HEK293T (cell line): ENCODE results near the gene RIOK2.

Experiments used
- CTCF ChIA-PET: fragments of 350-600 bp; formaldehyde crosslinking; extraction: SDS; loops from one replicate; lab custom pipeline; 2021; ENCODE audit warnings: antibody characterized with exemption, inconsistent platforms; lab: Yijun Ruan, JAX
- POLR2A ChIA-PET: fragments of 350-600 bp; formaldehyde crosslinking; extraction: SDS; loops from one replicate; lab custom pipeline; 2020; ENCODE audit warnings: antibody characterized with exemption, inconsistent platforms; lab: Yijun Ruan, JAX
- DNase-seq: peaks from one replicate; pipeline ENCODE4 v3.0.0; 2012; ENCODE audit warnings: mixed read lengths; ENCODE audit errors: extremely low spot score
- ARNT ChIP-seq: fragments of 450-650 bp; IDR thresholded peaks from 2 replicates; pipeline ENCODE4 v1.6.1; 2017; ENCODE audit warnings: mild to moderate bottlenecking
- BHLHE40 ChIP-seq: fragments of 450-650 bp; IDR thresholded peaks from 2 replicates; pipeline ENCODE4 v1.6.1; 2016; ENCODE audit warnings: mild to moderate bottlenecking, moderate library complexity, borderline replicate concordance
- CTBP1 ChIP-seq: fragments of 450-650 bp; IDR thresholded peaks from 2 replicates; pipeline ENCODE4 v1.6.1; 2016; ENCODE audit warnings: borderline replicate concordance
- ELF4 ChIP-seq: fragments of 450-650 bp; IDR thresholded peaks from 2 replicates; pipeline ENCODE4 v1.6.1; 2017; ENCODE audit warnings: antibody characterized with exemption
- FOXA1 ChIP-seq: fragments of 450-650 bp; IDR thresholded peaks from 2 replicates; pipeline ENCODE4 v1.6.1; 2016; ENCODE audit warnings: mild to moderate bottlenecking
- FOXK2 ChIP-seq: fragments of 450-650 bp; IDR thresholded peaks from 2 replicates; pipeline ENCODE4 v1.6.1; 2016; ENCODE audit warnings: mild to moderate bottlenecking
- FOXM1 ChIP-seq: fragments of 450-650 bp; IDR thresholded peaks from 2 replicates; pipeline ENCODE4 v1.6.1; 2017; ENCODE audit warnings: mild to moderate bottlenecking, borderline replicate concordance
- HDGF ChIP-seq: fragments of 450-650 bp; IDR thresholded peaks from 2 replicates; pipeline ENCODE4 v1.6.1; 2017; ENCODE audit warnings: antibody characterized with exemption, borderline replicate concordance
- L3MBTL2 ChIP-seq: fragments of 450-650 bp; conservative IDR thresholded peaks from 2 replicates; pipeline ENCODE4 v1.6.1; 2016; ENCODE audit warnings: mild to moderate bottlenecking
- LEF1 ChIP-seq: fragments of 450-650 bp; IDR thresholded peaks from 2 replicates; pipeline ENCODE4 v1.6.1; 2017; ENCODE audit warnings: mild to moderate bottlenecking, borderline replicate concordance
- NFRKB ChIP-seq: fragments of 450-650 bp; IDR thresholded peaks from 2 replicates; pipeline ENCODE4 v1.6.1; 2016; ENCODE audit warnings: mild to moderate bottlenecking, moderate library complexity
- PKNOX1 ChIP-seq: fragments of 450-650 bp; IDR thresholded peaks from 2 replicates; pipeline ENCODE4 v1.6.1; 2016
- SP1 ChIP-seq: fragments of 450-650 bp; IDR thresholded peaks from 2 replicates; pipeline ENCODE4 v1.6.1; 2017
- SUZ12 ChIP-seq: fragments of 450-650 bp; IDR thresholded peaks from 2 replicates; pipeline ENCODE4 v1.6.1; 2016; ENCODE audit warnings: mild to moderate bottlenecking
- TARDBP ChIP-seq: fragments of 450-650 bp; IDR thresholded peaks from 2 replicates; pipeline ENCODE4 v1.6.1; 2016
- ZNF384 ChIP-seq: fragments of 450-650 bp; IDR thresholded peaks from 2 replicates; pipeline ENCODE4 v1.6.1; 2016

Gene RIOK2

GRCh38 chr5:97121848-97122247, 61.2 kb downstream of the RIOK2 start:
- no peak for DNase-seq

DNA sequence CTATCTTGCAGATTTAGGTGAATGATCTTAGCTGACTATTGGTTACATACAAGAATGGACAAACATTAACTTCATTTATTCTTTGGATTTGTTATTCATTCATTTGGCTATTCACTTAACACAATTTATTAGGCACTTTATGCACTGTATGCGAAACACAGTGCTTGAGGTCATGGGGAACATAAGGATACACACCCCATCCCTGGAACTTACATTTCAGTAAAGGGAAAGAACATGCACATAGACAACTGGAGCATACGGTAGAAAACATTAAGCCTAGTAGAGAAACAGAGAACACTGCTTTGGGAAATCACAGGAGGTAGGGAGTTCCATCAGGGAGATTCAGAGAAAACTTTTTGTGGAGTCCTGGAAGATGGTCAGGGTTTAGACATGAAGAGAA, 62.9 kb downstream of the RIOK2 start:
- POLR2A ChIA-PET, result no interaction called here
- CTCF ChIA-PET, result no interaction called here

More at GRCh38 chr5:97121848-97122247, 61.2 kb downstream of the RIOK2 start:
- CTCF ChIA-PET, result no interaction called here
- POLR2A ChIA-PET, result no interaction called here
- no peak for TF ChIP-seq BHLHE40
- no peak for TF ChIP-seq PKNOX1
- no peak for TF ChIP-seq CTBP1
- TF ChIP-seq TARDBP, result no peak
- TF ChIP-seq L3MBTL2, result no peak
- TF ChIP-seq ELF4, result no peak
- TF ChIP-seq ZNF384, result no peak
- TF ChIP-seq SP1, result no peak
- no peak for TF ChIP-seq ARNT
- TF ChIP-seq SUZ12, result no peak
- no peak for TF ChIP-seq FOXM1
- no peak for TF ChIP-seq LEF1
- TF ChIP-seq FOXK2, result no peak

DNA sequence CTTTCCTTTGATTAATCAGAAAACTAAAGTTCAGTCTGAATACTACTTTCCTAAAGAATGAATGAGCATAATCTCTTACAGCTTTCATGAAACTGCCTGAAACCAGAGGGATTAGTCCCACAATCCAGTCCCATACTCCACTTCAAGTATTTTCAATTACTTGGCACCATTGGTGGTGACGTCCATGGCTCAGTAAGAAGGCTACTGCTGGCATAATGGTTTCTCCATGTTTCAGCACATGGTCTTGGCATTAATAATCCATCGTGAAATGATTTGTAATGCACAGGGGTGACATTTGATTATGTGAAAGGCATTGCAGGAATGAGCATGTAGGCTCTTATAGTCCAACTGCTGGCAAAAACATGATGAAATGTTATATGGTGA, 64.0 kb downstream of the RIOK2 start:
- DNase-seq, result no peak
- TF ChIP-seq TARDBP, result no peak
- TF ChIP-seq SP1, result no peak
- no peak for TF ChIP-seq BHLHE40
- TF ChIP-seq HDGF, result no peak
- no peak for TF ChIP-seq L3MBTL2
- TF ChIP-seq FOXA1, result no peak
- no peak for TF ChIP-seq FOXM1
- TF ChIP-seq LEF1, result no peak
- no peak for TF ChIP-seq PKNOX1
- no peak for TF ChIP-seq ZNF384
- no peak for TF ChIP-seq ARNT
- TF ChIP-seq NFRKB, result no peak
- TF ChIP-seq ELF4, result no peak
- ChIA-PET POLR2A (no interaction called here), CTCF (interaction anchor here (0.9 kb wide), 1 partner anchor 15 kb away, joined by 6 read pairs; no protein-coding TSS in a partner anchor)

More for the DNA sequence above, 62.9 kb downstream of the RIOK2 start:
- TF ChIP-seq SUZ12, result no peak
- no peak for TF ChIP-seq BHLHE40
- TF ChIP-seq PKNOX1, result no peak
- TF ChIP-seq FOXM1, result no peak
- DNase-seq, result no peak

DNA sequence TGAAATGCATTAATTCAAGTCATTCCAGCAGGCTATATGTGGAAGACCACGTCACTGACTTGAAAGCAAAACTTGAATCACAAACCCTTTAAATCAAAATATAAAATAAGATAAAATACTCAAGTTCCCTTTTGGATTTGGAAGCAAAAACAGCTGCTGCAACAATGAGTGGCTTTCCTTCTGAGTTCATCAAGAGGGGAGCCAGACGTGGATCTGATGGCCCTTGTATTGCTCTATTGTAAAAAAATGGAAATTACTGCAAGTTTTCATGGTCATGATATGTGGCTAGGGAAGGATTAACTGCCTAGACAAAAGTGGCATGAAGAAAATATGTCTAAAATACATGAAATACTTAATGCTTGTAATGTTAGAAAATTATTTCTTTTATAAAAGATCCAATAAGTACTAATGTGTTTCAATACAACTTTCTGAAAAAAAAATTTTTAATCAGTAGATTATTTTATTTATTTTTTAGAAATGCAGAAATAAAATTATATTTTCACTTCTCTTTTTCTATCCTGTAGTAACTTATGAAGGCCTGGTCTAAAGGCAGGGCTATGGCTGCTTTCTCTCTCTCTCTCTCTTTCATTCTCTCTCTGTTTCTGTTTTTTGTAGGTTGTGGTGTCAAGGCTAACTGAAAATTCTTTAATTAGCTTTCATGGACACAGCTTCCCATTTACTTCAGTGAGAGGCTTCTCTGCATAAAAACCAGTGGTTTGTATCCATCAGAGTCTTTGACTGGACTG, 64.6 kb downstream of the RIOK2 start:
- DNase-seq, result no peak
- CTCF ChIA-PET, result interaction anchor here (0.7 to 0.9 kb wide), 2 partner anchors 15 to 42 kb away, joined by 3 to 6 read pairs; no protein-coding TSS in a partner anchor
- POLR2A ChIA-PET, result no interaction called here
- TF ChIP-seq FOXK2 (no peak), NFRKB (no peak), CTBP1 (no peak), TARDBP (no peak), LEF1 (no peak), L3MBTL2 (no peak), PKNOX1 (no peak), ZNF384 (no peak), ARNT (no peak), FOXM1 (no peak), HDGF (no peak)

GRCh38 chr5:97115932-97116331, 67.1 kb downstream of the RIOK2 start:
- no peak for DNase-seq
- POLR2A ChIA-PET, result interaction anchor here (1.1 kb wide), 1 partner anchor 18 kb away, joined by 4 read pairs; no protein-coding TSS in a partner anchor
- CTCF ChIA-PET, result no interaction called here
- TF ChIP-seq ZNF384 (no peak), SP1 (no peak), NFRKB (no peak), HDGF (no peak), FOXM1 (no peak), ARNT (no peak), FOXK2 (no peak), CTBP1 (no peak), FOXA1 (no peak), PKNOX1 (no peak), TARDBP (no peak), SUZ12 (no peak), BHLHE40 (no peak), LEF1 (no peak), ELF4 (no peak), L3MBTL2 (no peak)
